Esophagus mucosa (tissue), 1 donor: ENCODE data around the gene TSPAN31. TPM values are rescaled to one million over a fixed set of nuclear protein-coding genes. Genes with fewer than 3 reads are reported as not detected.
A peak's percentile ranks its signal among the peaks of the same experiment; 100 is the strongest.
"Not testable (repeated sequence)": the region's sequence is repeated elsewhere in the genome, so short reads cannot be mapped to it uniquely, and the experiment has no call there.

Experiments used
- ATAC-seq: fragments of 200-7000 bp; cut with Tn5 transposase; one replicate; pipeline ENCODE4 v1.9.1; 2020
- total RNA-seq: library from RNA; stranded (reverse); gene quantifications from one replicate; pipeline ENCODE4 v1.2.4, GENCODE V29; 2023
- donor health status: DM: yes; HTN: yes; CAD: no.

The TSPAN31 gene, protein sequence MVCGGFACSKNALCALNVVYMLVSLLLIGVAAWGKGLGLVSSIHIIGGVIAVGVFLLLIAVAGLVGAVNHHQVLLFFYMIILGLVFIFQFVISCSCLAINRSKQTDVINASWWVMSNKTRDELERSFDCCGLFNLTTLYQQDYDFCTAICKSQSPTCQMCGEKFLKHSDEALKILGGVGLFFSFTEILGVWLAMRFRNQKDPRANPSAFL
- total RNA-seq, result 22.6 TPM

DNA sequence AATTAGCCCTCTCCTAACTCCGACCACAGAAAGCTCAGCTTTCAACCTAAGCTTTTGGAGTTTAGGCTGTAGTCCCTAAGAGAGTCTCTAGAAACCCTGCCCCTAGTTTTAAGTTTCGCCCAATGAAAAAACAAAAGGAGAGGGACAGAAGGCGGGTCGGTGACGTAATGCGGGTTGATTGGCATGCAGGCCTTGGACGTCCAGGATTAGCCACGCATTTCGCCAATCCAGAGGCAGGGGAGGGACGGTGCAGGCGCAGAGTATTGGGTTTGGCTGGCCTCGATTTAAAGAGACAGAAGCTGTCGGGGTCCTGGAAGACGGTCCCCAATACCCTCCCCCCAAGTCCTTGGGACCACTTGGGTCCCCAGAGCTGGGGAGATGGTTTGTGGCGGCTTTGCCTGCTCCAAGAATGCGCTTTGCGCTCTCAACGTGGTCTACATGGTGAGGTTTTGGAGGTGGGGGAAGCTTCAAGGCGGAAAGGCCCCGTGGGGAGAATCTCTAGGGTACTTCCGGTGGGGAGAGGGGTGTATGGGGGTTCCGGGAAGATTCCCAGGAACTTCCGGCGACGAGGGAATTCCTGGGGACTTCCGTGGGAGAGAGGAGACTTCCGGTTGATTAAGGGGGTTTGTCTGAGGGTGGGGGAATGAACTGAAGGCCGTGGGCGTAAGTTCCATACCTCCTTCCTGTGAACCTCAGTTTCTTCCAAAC is at the start of gene TSPAN31:
Gene TSPAN31 (plus strand): TSS at position 263 of the 708 bp plus-strand sequence. CDS start 116 bp downstream, at position 379.
- ATAC-seq, result peak; percentile 94

DNA sequence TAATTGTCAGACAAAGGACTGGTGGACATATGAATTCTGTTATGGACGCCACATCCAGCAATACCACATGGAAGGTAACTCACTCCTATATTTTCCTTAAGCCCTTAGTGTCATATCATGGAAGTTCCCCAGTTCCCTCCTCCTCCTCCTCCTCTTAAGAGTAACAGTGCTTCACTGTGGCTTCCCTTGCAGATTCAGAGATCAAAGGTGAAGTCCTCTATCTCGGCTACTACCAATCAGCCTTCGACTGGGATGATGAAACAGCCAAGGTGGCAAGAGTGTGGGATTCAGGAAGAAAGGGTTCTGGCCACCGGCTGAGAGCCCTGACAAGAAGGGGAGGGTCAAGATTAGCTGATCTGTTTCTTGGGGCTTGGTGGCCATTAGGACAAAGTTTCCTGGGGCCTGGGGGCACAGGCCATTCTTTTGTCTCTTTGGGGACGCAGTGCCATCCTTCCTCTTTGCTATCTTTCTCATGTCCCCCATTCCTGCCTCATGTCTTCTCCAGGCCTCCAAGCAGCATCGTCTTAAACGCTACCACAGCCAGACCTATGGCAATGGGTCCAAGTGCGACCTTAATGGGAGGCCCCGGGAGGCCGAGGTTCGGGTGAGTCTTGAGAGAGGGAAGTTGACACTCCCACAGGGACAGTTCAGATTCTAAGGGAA is 48.9 kb upstream of the TSPAN31 start:
- ATAC-seq, result no peak

DNA sequence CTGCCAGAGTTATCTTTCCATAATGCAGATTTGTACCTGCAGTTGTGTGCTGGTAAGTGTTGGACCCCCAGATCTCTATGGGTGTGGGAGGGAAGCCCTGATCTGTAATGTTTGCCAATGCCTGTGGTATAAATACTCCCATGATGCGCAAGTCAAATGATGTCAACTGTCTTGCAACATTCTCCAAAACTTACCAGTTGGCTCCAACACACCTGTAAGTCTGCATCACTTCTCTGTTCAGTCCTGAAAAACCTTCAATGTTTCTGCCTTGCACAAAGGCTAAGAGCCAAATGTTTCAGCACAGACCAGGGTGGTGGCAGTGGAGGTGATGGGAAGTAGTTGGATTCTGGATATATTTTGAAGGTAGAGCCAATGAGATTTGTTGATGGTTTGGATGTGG is 47.8 kb upstream of the TSPAN31 start:
- no peak for ATAC-seq

DNA sequence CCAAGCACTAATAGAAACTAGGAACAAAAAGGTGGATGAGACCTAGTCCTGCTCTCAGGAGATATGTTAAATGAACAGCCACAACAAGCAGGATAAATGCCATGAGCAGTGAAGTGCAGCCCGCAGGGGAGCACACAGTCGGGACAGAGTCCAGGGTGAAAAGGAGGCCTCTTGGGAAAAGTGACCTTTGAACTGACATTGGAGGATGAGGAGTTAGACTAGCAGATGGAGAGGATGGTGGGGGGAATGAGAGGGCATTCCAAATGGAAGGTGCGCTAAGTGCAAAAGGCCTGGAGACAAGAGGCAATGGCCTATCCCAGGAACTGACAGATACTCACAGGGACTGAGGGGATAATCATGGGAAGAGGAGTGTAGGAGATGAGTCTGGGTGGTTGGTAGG is 46.4 kb upstream of the TSPAN31 start:
- ATAC-seq, result no peak

DNA sequence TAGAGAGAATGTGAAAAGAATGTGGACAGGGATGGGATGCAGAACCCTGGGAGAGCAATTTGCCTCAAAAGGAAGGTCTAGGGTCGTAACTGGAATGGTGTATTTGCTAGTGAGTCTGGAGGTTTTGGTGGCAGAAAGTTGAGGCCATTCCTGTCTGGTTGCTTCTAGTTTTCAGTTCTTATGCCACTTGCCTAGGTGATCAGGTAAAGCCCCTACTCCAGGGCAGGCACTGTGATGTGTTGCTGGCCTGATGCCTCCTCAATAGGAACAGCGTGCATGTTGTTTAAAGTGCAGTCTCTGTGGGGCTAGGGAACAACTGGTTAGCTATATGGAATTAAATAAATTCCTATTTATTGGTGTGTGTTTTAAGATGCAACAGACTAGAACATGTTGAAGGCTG is 44.5 kb upstream of the TSPAN31 start:
- ATAC-seq, result no peak

DNA sequence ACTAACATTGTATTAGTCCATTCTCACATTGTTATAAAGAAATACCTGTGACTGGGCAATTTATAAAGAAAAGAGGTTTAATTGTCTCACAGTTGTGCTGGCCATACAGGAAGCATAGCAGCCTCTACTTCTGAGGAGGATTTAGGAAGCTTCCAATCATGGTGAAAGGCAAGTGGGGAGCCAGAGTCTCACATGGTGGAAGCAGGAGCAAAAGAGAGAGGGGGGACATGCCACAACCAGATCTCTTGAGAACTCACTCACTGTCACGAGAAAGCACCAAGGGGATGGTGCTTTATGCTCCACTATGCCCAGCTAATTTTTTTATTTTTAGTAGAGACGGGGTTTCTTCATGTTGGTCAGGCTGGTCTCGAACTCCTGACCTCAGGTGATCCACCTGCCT is 37.6 kb upstream of the TSPAN31 start:
- ATAC-seq, result no peak

DNA sequence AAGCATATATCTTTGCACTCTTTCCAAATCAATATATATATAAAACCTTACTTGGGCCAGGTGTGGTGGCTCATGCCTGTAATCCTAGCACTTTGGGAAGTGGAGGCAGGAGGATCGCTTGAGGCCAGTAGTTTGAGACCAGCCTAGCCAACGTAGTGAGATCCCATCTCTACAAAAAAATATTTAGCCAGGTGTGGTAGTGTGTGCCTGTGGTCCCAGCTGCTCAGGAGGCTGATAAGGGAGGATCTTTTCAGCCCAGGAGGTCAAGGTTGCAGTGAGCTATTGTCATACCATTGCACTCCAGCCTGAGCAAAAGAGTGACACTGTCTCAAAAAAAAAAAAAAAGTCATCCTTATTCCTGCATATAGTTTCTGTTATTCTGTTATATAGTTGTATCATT is 36.5 kb upstream of the TSPAN31 start:
- ATAC-seq, result no peak

DNA sequence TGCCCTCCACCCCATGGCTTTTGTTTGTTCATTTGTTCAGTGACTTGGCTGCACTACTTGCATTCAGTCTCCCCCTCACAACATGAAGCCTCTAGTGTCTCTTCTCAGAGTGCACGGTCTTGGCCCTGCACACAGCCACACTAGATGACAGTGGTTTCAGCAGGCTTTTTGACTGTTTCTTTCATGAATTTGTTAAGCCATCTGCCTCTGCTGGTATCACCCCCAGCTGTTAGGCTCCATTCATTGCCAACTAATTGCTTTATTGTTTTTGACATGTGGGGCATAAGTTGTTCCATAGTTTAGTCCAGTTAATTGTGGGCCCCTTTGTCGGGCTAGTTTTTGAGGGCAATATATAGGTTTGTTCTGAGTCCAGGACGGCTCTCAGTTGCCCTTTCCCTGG is 32.1 kb upstream of the TSPAN31 start:
- ATAC-seq, result no peak

DNA sequence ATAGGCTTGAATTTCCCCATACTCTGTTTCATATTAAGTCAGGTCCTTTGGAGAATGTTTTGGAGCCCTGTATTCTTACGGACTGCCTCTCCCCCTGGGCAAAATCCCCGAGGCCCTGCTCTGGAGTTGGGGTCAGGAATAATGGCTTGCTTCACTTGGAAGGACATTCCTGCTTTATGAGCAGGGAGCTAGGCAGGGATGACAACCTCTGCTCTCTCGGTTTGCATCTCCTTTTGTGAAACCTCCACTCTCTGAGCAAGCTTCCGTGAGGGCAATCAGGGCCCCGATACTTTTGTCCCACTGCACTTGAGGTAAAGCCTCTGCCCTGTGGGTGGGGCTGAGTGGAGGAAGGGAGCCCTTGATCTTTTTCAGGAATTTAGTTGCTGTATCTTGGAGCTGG is 31.6 kb upstream of the TSPAN31 start:
- ATAC-seq, result no peak

DNA sequence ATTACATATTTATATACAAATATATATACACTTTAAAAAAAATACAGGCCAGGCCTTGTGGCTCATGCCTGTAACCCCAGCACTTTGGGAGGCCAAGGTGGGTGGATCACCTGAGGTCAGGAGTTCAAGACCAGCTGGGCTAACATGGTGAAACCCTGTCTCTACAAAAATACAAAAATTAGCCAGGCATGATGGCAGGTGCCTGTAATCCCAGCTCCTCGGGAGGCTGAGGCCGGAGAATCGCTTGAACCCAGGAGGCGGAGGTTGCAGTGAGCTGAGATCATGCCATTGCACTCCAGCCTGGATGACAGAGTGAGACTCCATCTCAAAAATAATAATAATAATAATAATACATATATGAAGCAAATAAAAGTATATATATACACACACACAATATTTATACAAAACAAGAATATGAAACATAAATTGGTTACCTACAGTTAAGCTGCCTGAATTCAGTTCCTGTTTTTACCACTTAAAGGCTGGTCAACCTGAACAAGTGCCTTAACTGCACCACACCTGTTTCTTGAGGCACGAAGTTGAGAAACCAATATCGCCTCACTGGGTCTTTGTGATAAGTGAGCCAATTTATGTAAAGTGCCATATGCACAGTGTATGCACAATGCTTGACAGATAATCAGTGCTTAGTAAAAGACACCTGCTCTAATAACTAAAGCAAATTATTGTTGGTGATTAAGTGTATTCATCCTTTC is 29.6 kb upstream of the TSPAN31 start:
- ATAC-seq, result not testable (repeated sequence)

DNA sequence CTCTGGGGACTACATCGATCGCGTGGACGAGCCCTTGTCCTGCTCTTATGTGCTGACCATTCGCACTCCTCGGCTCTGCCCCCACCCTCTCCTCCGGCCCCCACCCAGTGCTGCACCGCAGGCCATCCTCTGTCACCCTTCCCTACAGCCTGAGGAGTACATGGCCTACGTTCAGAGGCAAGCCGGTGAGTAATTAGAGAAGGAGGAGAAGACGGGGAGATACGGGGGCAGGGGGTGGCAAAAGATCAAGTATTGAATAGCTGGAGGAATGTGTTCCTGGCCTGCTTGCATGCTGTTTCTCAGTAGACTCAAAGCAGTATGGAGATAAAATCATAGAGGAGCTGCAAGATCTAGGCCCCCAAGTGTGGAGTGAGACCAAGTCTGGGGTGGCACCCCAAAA is 29.1 kb upstream of the TSPAN31 start:
- ATAC-seq, result no peak

DNA sequence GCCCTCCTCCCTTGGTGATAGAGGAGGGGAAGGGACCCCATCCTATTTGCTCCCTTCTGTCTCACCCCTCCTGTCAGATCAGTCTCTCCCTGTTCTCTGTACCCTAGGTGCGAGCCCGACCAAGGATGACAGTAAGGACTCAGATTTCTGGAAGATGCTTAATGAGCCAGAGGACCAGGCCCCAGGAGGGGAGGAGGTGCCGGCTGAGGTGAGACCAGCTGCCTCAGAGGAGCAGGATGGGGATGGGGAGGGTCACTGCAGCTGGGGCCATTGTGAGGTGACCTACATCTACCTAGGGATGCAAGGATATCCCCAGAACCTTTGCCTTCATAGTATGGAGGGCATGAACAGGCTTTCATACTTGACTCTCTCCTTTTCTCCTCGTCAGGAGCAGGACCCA is 28.5 kb upstream of the TSPAN31 start:
- no peak for ATAC-seq

DNA sequence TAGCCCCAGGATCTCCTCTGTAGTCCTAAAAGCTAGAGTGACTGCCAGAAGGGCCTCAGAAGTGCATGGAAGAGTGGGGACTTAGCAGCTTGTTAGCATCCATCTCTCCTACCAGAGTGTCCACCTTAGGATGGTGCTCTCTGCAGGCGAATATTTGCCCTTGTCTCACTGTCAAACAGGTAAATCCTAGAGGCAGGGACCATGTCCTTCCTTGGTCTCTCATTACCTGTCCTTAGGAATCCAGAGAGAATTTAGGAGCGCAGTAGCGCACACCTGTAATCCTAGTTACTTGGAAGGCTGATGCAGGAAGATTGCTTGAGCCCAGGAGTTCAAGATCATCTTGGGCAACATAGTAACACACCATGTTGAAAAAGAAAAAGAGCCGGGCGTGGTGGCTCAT is 27.7 kb upstream of the TSPAN31 start:
- no peak for ATAC-seq

DNA sequence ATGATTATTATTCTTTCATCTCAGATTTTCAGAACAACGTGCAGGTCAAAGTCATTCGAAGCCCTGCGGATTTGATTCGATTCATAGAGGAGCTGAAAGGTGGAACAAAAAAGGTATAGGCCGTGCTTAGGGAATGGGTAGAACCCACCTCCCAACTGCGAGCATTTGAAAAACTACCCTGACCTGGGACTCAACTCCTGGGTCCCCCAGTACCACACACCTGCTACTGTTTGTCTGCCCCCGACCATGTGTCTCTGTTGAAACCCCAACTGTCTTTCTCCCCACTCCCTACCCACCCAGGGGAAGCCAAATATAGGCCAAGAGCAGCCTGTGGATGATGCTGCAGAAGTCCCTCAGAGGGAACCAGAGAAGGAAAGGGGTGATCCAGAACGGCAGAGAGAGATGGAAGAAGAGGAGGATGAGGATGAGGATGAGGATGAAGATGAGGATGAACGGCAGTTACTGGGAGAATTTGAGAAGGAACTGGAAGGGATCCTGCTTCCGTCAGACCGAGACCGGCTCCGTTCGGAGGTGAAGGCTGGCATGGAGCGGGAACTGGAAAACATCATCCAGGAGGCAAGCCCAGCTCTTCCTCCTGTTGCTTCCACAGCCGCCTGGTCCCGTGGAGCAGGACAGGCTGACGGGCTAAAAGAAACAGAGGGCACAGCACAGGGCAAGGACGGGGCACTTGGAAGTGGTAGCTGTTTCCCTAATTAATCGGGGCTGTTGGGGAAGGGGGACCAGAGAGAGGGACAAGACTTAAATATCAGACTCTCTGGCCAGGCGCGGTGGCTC is 26.8 kb upstream of the TSPAN31 start:
- ATAC-seq, result no peak

DNA sequence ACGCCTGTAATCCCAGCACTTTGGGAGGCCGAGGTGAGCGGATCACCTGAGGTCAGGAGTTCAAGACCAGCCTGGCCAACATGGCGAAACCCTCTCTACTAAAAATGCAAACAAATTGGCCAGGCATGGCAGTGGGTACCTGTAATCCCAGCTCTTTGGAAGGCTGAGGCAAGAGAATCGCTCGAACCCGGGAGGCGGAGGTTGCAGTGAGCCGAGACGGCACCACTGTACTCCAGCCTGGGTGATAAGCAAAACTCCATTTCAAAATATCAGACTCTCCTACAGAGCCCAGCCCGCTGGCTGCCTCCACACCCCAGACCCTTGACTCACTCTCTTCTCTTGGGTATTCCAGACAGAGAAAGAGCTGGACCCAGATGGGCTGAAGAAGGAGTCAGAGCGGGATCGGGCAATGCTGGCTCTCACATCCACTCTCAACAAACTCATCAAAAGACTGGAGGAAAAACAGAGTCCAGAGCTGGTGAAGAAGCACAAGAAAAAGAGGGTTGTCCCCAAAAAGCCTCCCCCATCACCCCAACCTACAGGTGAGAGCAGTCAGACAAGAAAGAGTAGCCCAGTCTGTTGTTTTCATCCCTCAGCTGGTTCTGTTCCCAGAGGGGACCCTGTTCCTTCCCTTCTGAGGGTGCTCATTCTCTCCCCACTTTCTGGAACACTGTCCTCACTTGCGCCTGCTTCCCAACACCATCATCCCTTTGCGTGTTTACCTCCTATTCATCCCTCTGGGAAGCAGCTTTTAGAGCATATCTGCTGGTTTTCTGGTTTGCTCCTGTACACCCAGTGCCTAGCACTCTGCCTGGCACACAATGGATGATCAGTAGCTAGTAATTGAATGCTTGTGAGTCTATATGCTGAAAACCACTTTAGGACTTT is 26.0 kb upstream of the TSPAN31 start:
- no peak for ATAC-seq

DNA sequence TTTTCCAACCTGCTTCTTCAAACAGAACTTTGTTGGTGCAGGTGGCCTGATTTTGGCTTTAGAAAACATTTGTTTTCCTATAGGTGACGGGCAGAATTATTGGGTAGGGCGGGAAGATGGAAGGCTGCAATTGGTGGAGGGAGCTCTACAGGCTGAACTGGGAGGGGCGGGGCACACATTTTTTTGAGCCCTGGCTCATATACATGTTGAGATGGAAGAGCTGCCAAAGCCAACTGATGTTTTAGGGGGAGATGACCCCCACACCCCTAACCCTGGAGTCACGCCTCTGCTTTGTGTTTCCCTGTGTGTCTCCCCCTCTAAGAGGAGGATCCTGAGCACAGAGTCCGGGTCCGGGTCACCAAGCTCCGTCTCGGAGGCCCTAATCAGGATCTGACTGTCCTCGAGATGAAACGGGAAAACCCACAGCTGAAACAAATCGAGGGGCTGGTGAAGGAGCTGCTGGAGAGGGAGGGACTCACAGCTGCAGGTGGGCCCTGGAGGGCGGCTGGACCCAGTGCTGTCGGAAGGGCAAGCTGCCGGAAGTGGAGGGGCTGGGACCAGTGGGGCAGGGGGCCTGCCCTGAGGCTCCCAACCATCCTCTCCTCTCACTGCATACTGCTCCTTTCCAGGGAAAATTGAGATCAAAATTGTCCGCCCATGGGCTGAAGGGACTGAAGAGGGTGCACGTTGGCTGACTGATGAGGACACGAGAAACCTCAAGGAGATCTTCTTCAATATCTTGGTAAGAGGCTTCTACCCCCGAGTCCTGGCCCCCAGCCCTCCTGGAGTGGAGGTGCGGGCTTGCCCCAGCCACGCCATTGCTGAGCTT is 24.8 kb upstream of the TSPAN31 start:
- no peak for ATAC-seq

DNA sequence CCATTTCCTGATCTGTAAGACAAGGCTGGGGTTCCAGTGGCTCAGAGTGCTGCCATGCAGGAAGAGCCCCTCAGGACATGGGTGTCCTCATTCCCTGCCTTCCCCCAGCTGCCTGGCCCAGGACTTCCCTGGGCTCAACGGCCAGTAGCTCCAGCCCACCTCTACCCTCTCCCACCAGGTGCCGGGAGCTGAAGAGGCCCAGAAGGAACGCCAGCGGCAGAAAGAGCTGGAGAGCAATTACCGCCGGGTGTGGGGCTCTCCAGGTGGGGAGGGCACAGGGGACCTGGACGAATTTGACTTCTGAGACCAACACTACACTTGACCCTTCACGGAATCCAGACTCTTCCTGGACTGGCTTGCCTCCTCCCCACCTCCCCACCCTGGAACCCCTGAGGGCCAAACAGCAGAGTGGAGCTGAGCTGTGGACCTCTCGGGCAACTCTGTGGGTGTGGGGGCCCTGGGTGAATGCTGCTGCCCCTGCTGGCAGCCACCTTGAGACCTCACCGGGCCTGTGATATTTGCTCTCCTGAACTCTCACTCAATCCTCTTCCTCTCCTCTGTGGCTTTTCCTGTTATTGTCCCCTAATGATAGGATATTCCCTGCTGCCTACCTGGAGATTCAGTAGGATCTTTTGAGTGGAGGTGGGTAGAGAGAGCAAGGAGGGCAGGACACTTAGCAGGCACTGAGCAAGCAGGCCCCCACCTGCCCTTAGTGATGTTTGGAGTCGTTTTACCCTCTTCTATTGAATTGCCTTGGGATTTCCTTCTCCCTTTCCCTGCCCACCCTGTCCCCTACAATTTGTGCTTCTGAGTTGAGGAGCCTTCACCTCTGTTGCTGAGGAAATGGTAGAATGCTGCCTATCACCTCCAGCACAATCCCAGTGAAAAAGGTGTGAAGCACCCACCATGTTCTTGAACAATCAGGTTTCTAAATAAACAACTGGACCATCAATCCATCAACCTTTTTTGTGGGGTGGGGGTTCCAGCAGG is 23.9 kb upstream of the TSPAN31 start:
- ATAC-seq, result no peak

DNA sequence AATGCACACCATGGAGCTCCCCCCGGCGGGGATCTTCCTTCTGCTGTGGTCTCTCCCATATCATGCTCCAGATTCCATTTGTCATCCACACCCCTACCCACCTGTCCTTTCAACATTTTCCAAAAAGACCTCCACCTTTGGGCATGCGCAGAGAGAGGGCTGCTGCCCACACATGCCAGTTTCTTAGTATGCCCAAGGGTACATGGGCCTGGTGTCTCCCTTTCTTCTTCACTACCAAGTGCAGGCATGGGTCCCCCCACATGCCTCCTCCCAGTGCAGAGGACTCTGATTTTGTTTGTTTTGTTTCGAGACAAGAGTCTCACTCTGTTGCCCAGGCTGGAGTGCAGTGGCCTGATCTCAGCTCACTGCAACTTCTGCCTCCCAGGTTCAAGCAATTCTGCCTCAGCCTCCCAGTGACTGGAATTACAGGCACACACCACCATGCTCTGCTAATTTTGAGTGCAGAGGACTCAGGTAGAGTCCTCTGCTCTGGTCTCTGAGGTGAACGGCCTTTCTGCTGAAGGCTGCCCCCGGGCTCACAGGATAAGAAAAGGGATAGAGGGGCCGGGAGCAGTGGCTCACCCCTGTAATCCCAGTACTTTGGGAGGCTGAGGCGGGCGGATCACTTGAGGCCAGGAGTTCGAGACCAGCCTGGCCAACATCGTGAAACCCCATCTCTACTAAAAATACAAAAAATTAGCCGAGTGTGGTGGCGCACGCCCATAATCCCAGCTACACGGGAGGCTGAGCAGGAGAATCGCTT is 22.8 kb upstream of the TSPAN31 start:
- ATAC-seq, result not testable (repeated sequence)
